ENCODE results near the gene PHACTR2.

GRCh38 chr6:143745166-143746133 lies 67.7 kb downstream of the PHACTR2 start:
- no peak for TF ChIP-seq CTCF (IDR thresholded peaks at IDR 0.05)
- no peak for TF ChIP-seq POLR2A (IDR thresholded peaks at IDR 0.05)

Data from testis (tissue), 2 donors.